Endothelial cell of umbilical vein (primary cell): ENCODE results near the gene SH3PXD2B. TPM values are rescaled to one million over a fixed set of nuclear protein-coding genes. Genes with fewer than 3 reads are reported as not detected.

Source experiments
- BruUV-seq: library from RNA; stranded (reverse); fragments of 400-500 nt; replicated peaks from 2 replicates; lab custom pipeline; 2021; lab: Mats Ljungman, UMichigan
- CTCF ChIA-PET: fragments of 300-600, 350-600 bp; sonication (Branson Sonifier 250); formaldehyde crosslinking; loops from one replicate; lab custom pipeline; 2021; ENCODE audit warnings: antibody characterized with exemption, inconsistent platforms; lab: Charles Lee
- POLR2A ChIA-PET: fragments of 300-600, 350-600 bp; sonication (Branson Sonifier 250); formaldehyde crosslinking; loops from one replicate; lab custom pipeline; 2021; ENCODE audit warnings: antibody characterized with exemption, inconsistent platforms; lab: Charles Lee
- DNase-seq: peaks from one replicate; pipeline ENCODE4 v3.0.0-alpha.2; 2011; ENCODE audit warnings: low read depth, low spot score
- FAIRE-seq: peaks from 2 replicates; lab custom pipeline; 2011; peaks lifted over from hg19 to GRCh38; lab: Jason Lieb, UNC
- H2AFZ ChIP-seq: 2 replicates; pipeline ENCODE4 v1.6.0; 2012; ENCODE audit warnings: low read depth, low read length, control low read depth, inconsistent platforms
- H3K27ac ChIP-seq: 2 replicates; pipeline ENCODE4 v1.5.1; 2011; ENCODE audit warnings: low read depth, mild to moderate bottlenecking, control low read depth, low read length, moderate library complexity; ENCODE audit not compliant: insufficient read depth
- H3K27me3 ChIP-seq, 2 experiments: 2 replicates each; pipeline versions ENCODE4 v1.6.0 to v1.6.1; 2011; ENCODE audit warnings: low read length in 2 of 2, mixed read lengths in 1 of 2; ENCODE audit not compliant: control insufficient read depth in 2 of 2, insufficient read depth in 2 of 2
- H3K36me3 ChIP-seq, 2 experiments: 2 replicates in 1 of 2; 3 replicates in 1 of 2; pipeline ENCODE4 v1.5.1; 2011; ENCODE audit warnings: low read length in 2 of 2, mild to moderate bottlenecking in 1 of 2, moderate library complexity in 1 of 2; ENCODE audit not compliant: control insufficient read depth in 2 of 2, insufficient read depth in 2 of 2; ENCODE audit errors: extremely low read depth in 1 of 2
- H3K4me1 ChIP-seq: 3 replicates; pipeline ENCODE4 v1.5.1; 2011; ENCODE audit warnings: mild to moderate bottlenecking, low read length; ENCODE audit not compliant: control insufficient read depth, insufficient read depth; ENCODE audit errors: extremely low read depth
- H3K4me2 ChIP-seq: 2 replicates; pipeline ENCODE4 v1.6.1; 2011; ENCODE audit warnings: low read length, control low read depth, mixed read lengths; ENCODE audit not compliant: insufficient read depth
- H3K4me3 ChIP-seq, 3 experiments: fragments of 200-600 bp in 1 of 3; sonication (generic), shearing (Covaris generic) in 1 of 3; replicated peaks in 1 of 3; 2 replicates each; pipeline ENCODE4 v1.5.1; 2011 to 2016; ENCODE audit warnings: control low read depth in 3 of 3, low read length in 3 of 3, mild to moderate bottlenecking in 2 of 3, inconsistent platforms in 1 of 3, low read depth in 1 of 3, moderate library complexity in 1 of 3; ENCODE audit not compliant: insufficient read depth in 1 of 3
- H3K79me2 ChIP-seq: 2 replicates; pipeline ENCODE4 v1.6.0; 2012; ENCODE audit warnings: low read length, inconsistent platforms; ENCODE audit not compliant: control insufficient read depth, insufficient read depth
- H3K9ac ChIP-seq: replicated peaks from 2 replicates; pipeline ENCODE3; 2011; ENCODE audit warnings: low read length, control low read depth; ENCODE audit not compliant: insufficient read depth; ENCODE audit errors: extremely low read depth
- H3K9me1 ChIP-seq: replicated peaks from 3 replicates; pipeline ENCODE4 v1.6.0; 2011; ENCODE audit warnings: mild to moderate bottlenecking, low read length; ENCODE audit not compliant: control insufficient read depth, insufficient read depth; ENCODE audit errors: extremely low read depth
- H3K9me3 ChIP-seq: replicated peaks from 2 replicates; pipeline ENCODE4 v1.5.1; 2012; ENCODE audit warnings: low read length, inconsistent platforms; ENCODE audit not compliant: control insufficient read depth, insufficient read depth
- H4K20me1 ChIP-seq: replicated peaks from 2 replicates; pipeline ENCODE3; 2011; ENCODE audit warnings: mild to moderate bottlenecking, low read length; ENCODE audit not compliant: control insufficient read depth, insufficient read depth; ENCODE audit errors: extremely low read depth
- EZH2 ChIP-seq: IDR thresholded peaks from 2 replicates; pipeline ENCODE4 v1.6.1; 2012; ENCODE audit warnings: borderline replicate concordance, low read depth, mild to moderate bottlenecking, moderate library complexity, low read length, inconsistent platforms; ENCODE audit not compliant: severe bottlenecking
- FOS ChIP-seq: IDR thresholded peaks from 2 replicates; pipeline ENCODE4 v1.6.1; 2011; ENCODE audit warnings: mild to moderate bottlenecking, low read length, moderate library complexity, borderline replicate concordance; ENCODE audit not compliant: insufficient read depth
- GATA2 ChIP-seq: IDR thresholded peaks from 2 replicates; pipeline ENCODE4 v1.7.0; 2011; ENCODE audit warnings: low read depth, mild to moderate bottlenecking, moderate library complexity, mixed read lengths, low read length; ENCODE audit not compliant: insufficient read length, insufficient read depth
- JUN ChIP-seq: IDR thresholded peaks from 2 replicates; pipeline ENCODE4 v1.6.1; 2011; ENCODE audit warnings: borderline replicate concordance, low read depth; ENCODE audit not compliant: insufficient read length, insufficient read depth
- MYC ChIP-seq: IDR thresholded peaks from one replicate; pipeline ENCODE4 v1.6.1; 2011; ENCODE audit warnings: mild to moderate bottlenecking, low read depth, low read length
- POLR2A ChIP-seq: IDR thresholded peaks from 2 replicates; pipeline ENCODE4 v1.6.1; 2012; ENCODE audit warnings: low read depth, mild to moderate bottlenecking, control low read depth, low read length
- POLR2AphosphoS5 ChIP-seq: IDR thresholded peaks from 2 replicates; pipeline ENCODE4 v1.6.1; 2012; ENCODE audit warnings: low read depth, mild to moderate bottlenecking, control low read depth, low read length, moderate library complexity; ENCODE audit not compliant: insufficient read depth
- dilution Hi-C: fragments of 300-500 bp; cut with MboI; formaldehyde crosslinking; loops from one replicate; pipeline ENCODE4 v1.15.0; 2019; ENCODE audit warnings: low sequenced_read_pairs; ENCODE audit not compliant: extremely low pct_ligation_motif_present
- intact Hi-C: fragments of 100-400 bp; cut with micrococcal nuclease; formaldehyde crosslinking; loops from one replicate; pipeline ENCODE4 v1.10.0; 2022
- polyA plus RNA-seq, 4 experiments: library from polyadenylated mRNA; depleted of rRNA in 3 of 4; stranded (reverse) in 3 of 4; unstranded in 1 of 4; fragments of >200 nt; gene quantifications; 2 replicates each; pipeline versions ENCODE4 v1.2.1 to v1.2.3, GENCODE V29; 2011 to 2012; ENCODE audit warnings: missing spikeins in 1 of 4
- total RNA-seq: library from RNA; stranded (reverse); gene quantifications from 2 replicates; pipeline ENCODE4 v1.2.3, GENCODE V29; 2021
- TF ChIP-seq, protein P1 (sequence below), 2 donors: IDR thresholded peaks; 1 replicate in 1 of 2; 2 replicates in 1 of 2; pipeline ENCODE4 v1.5.1; 2011; ENCODE audit warnings: low read length in 2 of 2, mild to moderate bottlenecking in 2 of 2, moderate library complexity in 2 of 2, control low read depth in 1 of 2, inconsistent platforms in 1 of 2, low read depth in 1 of 2; ENCODE audit not compliant: insufficient read depth in 1 of 2; ENCODE audit errors: extremely low read depth in 1 of 2
- TF ChIP-seq, protein P2 (sequence below): IDR thresholded peaks from 2 replicates; pipeline ENCODE4 v1.6.1; 2011; ENCODE audit not compliant: insufficient read depth, insufficient read length

SH3PXD2B gene
- total and polyA plus RNA-seq, 2 donors (not counting 3 experiments of a cell fraction or from before 2014, with no cell fraction given), result 23.5 to 66.3 TPM

DNA sequence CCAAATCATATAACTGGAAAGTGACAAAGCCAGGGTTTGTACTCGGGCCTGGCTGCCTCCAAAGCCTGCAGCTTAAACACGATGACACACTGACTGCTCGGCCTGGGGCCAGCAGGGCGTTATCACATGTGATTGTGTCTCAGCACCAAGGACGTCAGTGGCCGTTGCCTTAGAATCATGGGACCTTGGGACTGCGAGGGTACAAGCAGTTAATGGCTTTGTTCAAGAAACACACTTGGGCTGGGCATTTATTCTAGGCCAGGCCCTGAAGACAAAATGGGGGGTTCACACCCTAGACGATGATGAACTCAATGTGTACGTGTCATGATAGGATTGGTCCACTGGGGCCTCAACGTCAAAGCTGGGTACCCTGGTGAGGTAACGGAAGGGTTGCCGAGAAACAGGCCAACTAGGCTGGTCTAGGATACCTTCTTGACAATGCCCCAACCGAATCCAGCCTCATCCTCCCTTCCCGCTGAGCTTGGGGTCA is 13.0 kb downstream of the SH3PXD2B start:
- H3K27ac ChIP-seq, result no peak overlapping the region
- H3K9ac ChIP-seq, result no peak overlapping the region
- peaks cover 0 to 3% of the 10 kb centered on the region in 2 experiments for H3K36me3 ChIP-seq
- no peaks in the 10 kb centered on the region for H3K27me3 ChIP-seq
- H4K20me1 ChIP-seq, result peaks cover 7% of the 10 kb centered on the region
- no peak for DNase-seq
- no peak overlapping the region for H3K4me2 ChIP-seq
- H3K4me1 ChIP-seq, result peaks cover 42% of the 10 kb centered on the region
- no peak for FAIRE-seq
- peaks cover 85% of the 10 kb centered on the region for H3K79me2 ChIP-seq
- no peak overlapping the region for H3K4me3 ChIP-seq
- no peaks in the 10 kb centered on the region for H3K9me1 ChIP-seq
- ChIA-PET POLR2A (no interaction called here), CTCF (interaction anchor here (1.0 to 1.1 kb wide), 2 partner anchors 10 to 11 kb away, joined by 3 read pairs; no protein-coding TSS in a partner anchor)
- H3K9me3 ChIP-seq, result no peaks in the 10 kb centered on the region
- intact Hi-C loops, result loop anchor here (5.0 kb wide), 1 partner anchor 44 kb away; no protein-coding TSS in a partner anchor
- no TSS peak for BruUV-seq
- dilution Hi-C loops, result no loop called here
- H2AFZ ChIP-seq, result no peak overlapping the region
- TF ChIP-seq JUN (no peak), EZH2 (no peak), POLR2A (no peak), POLR2AphosphoS5 (no peak), MYC (no peak), FOS (no peak), GATA2 (no peak)
- TF ChIP-seq, protein P1, sequence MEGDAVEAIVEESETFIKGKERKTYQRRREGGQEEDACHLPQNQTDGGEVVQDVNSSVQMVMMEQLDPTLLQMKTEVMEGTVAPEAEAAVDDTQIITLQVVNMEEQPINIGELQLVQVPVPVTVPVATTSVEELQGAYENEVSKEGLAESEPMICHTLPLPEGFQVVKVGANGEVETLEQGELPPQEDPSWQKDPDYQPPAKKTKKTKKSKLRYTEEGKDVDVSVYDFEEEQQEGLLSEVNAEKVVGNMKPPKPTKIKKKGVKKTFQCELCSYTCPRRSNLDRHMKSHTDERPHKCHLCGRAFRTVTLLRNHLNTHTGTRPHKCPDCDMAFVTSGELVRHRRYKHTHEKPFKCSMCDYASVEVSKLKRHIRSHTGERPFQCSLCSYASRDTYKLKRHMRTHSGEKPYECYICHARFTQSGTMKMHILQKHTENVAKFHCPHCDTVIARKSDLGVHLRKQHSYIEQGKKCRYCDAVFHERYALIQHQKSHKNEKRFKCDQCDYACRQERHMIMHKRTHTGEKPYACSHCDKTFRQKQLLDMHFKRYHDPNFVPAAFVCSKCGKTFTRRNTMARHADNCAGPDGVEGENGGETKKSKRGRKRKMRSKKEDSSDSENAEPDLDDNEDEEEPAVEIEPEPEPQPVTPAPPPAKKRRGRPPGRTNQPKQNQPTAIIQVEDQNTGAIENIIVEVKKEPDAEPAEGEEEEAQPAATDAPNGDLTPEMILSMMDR (IDR thresholded peaks at IDR 0.05; ENCODE audit: extremely low read depth in 1 of 2, insufficient read depth in 1 of 2, low read depth in 1 of 2, low read length in 2 of 2), result no peak
- TF ChIP-seq, protein P2, sequence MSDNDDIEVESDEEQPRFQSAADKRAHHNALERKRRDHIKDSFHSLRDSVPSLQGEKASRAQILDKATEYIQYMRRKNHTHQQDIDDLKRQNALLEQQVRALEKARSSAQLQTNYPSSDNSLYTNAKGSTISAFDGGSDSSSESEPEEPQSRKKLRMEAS, result no peak
